GM19467 (cell line): ENCODE data around the gene SP5.
"Not testable (repeated sequence)": the region's sequence is repeated elsewhere in the genome, so short reads cannot be mapped to it uniquely, and the experiment has no call there.

Experiments
- ATAC-seq: cut with Tn5 transposase; IDR thresholded peaks from one replicate; pipeline ENCODE4 v1.9.1; 2021; ENCODE audit warnings: mild to moderate bottlenecking, moderate library complexity; ENCODE audit not compliant: unreplicated experiment

The SP5 gene

GRCh38 chr2:170710609-170710979 is 4.5 kb upstream of the SP5 start:
- ATAC-seq: no peak

DNA sequence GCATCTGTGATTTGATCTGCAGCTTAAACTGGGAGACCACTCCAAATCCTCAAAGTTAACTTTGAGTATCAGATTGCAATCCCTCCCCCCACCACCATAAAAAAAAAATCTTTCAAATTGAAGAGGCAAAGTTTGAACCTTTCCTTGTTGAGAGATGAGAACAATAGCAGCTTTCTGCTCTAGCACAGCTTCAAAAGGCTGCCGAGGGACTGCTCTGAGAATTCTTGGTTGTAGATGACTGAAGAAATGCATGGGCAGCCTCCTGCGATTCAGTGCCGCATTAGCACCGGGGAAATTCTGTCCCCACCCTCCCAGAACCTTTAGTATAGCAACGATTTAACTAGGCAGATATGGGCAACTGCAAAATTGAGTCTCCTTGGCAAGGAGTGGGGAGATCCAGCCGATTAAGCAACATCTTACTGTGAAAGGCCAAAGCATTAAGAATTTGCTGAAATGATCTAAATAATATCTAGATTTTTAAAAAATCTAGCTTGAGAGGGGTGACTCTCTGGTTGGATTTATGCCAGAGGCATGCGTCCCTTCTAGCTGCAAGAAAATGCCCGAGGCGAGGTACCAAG is 3.9 kb upstream of the SP5 start:
- ATAC-seq: no peak

DNA sequence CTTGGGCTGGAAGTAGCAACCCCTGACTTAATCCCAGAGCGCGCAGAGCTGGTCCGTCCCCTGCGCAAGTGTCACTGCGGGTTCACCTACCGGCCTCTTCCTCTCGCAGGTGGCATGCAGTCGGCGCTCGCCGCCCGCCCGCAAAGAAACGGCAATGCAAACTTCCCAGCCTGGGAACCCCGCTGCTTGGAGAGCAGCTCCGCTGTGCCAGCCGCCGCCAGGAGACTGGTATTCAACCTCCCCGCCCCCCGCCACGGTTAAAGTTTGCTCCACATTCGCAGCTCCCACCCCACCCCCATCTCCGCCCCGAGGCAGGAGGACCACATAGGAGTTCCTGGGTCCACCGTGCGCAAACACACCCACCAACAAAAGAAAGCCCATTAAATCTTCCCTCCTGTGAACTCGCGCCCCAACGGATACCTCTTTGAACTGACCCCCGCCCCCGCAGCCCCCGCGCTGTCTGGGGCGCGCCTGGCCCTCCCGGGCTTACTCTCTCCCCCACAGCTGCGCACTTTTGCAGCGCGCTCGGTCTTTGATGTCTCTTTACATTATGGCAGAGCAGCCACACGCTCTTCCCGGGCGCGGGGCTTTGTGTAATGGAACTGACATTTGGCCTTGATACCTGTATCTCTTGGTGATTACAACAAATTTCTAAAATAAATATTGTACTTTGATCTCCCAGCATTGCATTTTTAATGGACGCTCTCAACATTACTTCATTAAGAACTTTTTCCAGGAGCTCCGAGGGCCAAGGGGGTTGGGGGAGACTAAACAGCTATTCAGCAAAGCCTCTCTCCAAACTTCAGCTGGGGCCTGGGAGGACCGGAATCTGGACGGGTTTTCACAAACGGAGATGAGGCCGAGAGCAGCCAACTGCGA is 3.1 kb upstream of the SP5 start:
- ATAC-seq: no peak

GRCh38 chr2:170712653-170713542 is 2.2 kb upstream of the SP5 start:
- ATAC-seq: no peak

DNA sequence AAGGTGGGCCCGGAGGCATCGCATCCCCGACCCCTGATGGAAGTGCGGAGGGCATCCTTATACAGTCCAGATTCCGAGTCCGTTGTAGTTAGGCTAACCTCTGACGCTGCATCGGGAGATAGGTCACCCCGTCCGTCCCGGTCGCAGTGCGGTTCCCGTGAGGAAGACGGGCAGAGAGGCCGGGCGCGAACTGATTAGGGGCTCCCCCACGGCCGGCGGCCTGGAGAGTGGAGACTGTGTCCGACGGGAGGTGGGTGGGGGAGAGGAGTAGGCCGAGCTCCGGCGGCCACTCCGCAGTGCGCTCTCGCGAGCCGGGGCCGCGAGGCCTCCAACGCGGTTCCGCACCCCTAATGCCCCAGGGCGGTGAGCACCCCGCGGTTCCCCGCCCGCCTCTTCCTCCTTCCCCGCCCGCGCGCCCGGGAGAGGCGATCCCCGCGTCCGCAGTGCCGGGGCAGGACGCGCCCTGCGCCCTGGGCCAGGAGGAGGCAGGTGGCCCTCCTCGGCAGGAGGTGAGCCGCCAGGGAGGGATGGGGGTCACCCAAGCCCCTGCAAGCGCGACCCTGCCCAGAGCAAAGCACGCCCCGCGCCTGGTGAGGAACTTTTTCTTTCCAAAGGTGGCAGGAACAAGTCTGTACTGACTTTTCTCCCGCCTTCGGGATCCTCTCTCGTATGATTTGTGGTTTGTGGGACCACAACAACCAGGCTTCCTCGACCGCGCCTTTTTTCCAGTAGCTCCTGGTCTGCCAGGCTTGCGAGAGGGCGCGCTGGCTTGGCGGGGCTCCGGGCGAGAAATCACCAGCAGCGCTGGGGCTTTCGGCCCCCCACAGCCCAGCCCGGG is 1.4 kb upstream of the SP5 start:
- ATAC-seq: no peak

DNA sequence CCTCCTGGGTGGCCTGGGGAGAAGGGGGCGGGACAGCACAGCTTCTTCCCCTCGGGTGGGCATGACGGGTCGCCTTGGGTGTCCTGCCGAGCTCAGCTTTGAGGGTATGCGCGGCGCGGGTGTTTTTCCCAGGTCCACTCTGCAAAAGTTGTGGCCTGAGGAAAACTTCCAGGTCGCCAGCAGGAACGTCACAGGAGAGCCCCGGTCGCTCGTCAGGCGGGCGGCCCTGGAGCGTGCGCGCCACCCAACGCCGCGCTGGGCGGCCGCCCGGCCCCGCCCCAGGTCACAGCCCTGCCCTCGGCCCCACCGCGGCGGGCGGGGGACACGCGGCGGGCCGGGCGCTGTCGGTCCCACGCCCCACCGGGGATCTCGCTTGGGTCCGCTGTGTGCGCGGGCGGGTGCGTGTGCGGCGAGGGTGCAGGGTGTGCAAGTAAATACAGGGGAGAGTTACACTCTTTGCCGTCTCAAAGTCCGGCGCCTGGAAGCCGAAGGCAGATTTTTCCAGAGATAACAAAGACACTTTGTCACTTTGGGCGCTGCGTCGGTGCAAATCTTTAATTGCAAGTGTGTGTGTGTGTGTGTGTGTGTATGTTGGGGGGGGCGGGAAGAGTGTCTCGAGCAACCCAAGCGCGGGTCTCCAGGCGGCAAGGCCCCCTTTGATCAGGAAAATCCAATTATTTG is 616 bp upstream of the SP5 start:
- ATAC-seq: no peak

DNA sequence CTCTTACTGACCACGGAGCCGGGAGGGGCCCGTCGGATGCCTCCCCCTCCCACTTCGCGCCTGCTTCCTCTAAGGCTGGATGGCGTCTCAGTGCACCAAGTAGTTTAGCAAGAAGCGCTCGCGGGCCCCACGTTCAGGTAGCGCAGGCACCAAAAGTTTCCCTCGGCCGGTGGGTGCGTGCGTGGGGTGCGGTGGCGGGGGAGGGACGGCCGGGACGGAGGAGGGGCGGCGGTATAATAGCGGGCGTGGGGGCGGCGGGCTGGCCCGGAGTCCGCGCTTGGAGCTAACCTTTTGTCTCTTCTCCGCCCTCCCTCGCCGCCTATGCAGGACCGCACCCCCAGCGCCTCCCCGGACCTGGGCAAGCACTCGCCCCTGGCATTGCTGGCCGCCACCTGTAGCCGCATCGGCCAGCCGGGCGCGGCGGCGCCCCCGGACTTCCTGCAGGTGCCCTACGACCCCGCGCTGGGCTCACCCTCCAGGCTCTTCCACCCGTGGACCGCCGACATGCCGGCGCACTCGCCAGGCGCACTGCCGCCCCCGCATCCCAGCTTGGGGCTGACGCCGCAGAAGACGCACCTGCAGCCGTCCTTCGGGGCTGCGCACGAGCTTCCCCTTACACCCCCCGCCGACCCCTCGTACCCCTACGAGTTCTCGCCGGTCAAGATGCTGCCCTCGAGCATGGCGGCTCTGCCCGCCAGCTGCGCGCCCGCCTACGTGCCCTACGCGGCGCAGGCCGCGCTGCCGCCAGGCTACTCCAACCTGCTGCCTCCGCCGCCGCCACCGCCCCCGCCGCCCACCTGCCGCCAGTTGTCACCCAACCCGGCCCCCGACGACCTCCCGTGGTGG is 1.0 kb downstream of the SP5 start:
- ATAC-seq: no peak

GRCh38 chr2:170716851-170717598 is 1.9 kb downstream of the SP5 start:
- ATAC-seq: no peak

- no peak for ATAC-seq
These were observed 2.4 kb downstream of the SP5 start for GRCh38 chr2:170717599-170717963.

GRCh38 chr2:170717991-170718589 is 3.0 kb downstream of the SP5 start:
- ATAC-seq: no peak

- ATAC-seq: no peak
These were observed 4.7 kb downstream of the SP5 start for GRCh38 chr2:170719810-170720209.

DNA sequence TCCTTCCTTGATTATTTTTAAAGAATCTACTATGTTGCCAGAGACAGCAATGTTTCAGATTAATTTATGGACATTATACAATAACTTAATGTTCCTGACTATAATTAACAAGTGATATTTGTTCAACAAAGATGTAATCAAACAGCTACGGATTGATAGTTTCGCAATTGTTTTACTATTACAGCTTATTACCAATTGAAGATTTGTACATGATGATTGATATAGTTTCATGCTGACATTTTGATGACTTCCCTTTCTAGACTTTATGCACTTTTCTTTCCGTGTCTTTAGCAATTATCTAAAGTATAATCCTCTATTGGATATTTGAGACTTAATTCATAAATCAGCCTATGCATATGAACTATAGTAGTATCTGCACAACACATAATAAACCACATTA is 6.5 kb downstream of the SP5 start:
- no peak for ATAC-seq

GRCh38 chr2:170722301-170722700 is 7.2 kb downstream of the SP5 start:
- no peak for ATAC-seq

DNA sequence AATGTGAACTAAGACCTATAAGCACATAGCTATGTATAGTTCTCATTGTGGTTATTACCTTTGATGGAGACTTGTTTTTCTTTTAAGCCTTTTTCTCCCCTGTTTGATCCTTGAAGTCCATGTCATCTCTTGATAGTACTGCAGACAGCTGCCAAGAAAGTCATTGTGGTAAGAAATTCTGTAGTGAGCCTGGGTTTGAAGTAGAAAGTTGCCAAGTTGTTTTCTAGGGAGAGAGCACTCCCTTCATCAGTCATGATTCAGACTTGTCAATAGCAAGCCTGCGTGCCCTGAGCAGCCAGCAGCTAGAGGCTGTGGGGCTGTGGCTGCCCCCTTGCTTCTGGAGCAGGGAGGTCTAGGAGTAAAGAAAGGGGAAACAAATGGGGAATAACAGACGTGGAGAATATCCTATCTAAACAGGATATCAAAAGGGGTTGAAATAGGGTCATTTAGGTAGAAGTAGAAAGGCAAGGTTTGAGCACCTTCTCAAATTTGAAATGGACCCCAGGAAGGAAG is 8.4 kb downstream of the SP5 start:
- no peak for ATAC-seq

DNA sequence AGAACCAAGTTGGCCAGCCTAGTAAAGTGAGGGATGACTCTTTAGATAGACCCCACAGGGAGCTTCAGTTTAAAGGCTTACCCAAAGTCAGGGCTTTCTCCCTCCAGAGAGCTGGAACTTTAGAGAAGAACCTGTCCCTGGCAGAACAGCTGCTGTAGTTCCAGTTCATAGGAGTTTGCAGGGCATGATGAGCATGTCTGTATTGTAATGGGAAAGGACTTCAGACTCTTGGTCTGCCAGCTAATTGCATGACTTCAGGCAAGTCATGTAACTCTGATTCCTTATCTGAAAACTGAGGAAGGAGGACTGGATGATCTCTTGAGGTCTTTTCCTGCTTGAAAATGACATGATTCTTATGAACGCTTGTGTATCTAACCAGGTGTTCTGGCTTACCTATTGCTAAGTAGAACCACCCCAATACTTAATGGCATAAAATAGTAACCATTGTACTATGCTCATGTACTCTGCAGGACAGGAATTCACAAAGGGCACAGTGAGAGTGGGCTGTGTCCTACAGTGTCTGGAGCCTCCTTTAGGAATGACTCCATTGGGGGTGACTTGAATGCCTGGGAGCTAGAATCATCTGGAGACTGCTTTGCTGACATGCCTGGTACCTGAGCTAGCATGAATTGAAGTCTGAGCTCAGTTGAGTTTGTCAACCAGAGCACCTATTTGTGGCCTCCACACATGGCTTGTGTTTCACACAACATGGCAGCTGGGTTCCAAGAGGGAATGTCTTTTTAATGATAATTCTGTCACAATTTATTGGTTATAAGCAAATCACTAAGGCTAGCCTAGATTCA is 18.9 kb downstream of the SP5 start:
- ATAC-seq: no peak

DNA sequence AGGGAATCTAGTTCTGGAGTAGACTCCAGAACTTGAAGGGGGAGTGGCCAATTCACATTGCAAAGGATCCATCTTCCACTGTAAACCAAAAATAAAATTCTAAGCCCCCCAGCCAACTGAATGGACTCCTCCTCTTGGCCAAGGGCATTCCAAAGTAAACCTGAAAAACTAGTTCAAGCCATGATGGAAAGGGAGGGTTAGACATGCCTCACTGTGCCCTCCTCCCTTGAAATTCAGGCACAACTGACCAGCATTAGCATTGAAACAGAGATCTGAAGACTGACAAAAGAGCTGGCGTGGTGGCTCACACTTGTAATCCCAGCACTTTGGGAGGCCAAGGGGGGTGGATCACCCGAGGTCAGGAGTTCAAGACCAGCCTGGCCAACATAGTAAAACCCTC is 19.5 kb downstream of the SP5 start:
- not testable (repeated sequence) for ATAC-seq

GRCh38 chr2:170736628-170737027 is 21.5 kb downstream of the SP5 start:
- no peak for ATAC-seq
